ENCODE results near the gene PRMT2.
A peak's percentile ranks its signal among the peaks of the same experiment; 100 is the strongest.
"Not testable (repeated sequence)": the region's sequence is repeated elsewhere in the genome, so short reads cannot be mapped to it uniquely, and the experiment has no call there.

The PRMT2 gene

DNA sequence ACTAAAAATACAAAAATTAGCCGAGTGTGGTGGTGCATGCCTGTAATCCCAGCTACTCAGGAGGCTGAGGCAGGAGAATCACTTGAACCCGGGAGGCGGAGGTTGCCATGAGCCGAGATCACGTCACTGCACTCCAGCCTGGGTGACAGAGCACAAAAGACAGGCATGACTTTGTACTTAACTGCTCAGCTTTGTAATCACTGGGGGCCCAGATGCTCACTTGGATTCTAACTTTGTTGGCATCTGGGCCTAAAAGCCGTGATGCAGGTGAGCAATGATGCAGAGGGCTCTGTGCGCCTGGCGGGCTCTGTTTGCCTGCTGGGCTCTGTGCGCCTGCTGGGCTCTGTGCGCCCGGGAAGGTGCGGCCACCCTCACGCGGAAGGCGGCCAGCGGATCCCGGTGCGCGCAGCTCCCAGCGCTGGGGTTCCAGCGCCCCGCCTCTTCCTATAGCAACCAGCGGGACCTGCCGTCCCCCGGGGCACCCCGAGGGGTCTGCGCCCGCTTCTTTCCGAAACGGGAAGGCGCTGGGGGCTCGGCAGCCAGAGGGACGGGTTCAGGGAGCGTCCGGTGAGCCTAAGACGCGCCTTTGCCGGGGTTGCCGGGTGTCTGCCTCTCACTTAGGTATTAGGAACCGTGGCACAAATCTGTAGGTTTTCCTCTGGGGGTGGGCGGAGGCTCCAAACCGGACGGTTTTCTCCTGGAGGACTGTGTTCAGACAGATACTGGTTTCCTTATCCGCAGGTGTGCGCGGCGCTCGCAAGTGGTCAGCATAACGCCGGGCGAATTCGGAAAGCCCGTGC lies 31.7 kb downstream of the PRMT2 start:
- peak overlapping the region; percentile 60 for H3K4me3 ChIP-seq (replicated peaks; ENCODE audit: low read depth, low read length)
- TF ChIP-seq, protein P1, sequence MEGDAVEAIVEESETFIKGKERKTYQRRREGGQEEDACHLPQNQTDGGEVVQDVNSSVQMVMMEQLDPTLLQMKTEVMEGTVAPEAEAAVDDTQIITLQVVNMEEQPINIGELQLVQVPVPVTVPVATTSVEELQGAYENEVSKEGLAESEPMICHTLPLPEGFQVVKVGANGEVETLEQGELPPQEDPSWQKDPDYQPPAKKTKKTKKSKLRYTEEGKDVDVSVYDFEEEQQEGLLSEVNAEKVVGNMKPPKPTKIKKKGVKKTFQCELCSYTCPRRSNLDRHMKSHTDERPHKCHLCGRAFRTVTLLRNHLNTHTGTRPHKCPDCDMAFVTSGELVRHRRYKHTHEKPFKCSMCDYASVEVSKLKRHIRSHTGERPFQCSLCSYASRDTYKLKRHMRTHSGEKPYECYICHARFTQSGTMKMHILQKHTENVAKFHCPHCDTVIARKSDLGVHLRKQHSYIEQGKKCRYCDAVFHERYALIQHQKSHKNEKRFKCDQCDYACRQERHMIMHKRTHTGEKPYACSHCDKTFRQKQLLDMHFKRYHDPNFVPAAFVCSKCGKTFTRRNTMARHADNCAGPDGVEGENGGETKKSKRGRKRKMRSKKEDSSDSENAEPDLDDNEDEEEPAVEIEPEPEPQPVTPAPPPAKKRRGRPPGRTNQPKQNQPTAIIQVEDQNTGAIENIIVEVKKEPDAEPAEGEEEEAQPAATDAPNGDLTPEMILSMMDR (IDR thresholded peaks at IDR 0.05; ENCODE audit: low read length, missing control alignments) = no peak
- DNase-seq (ENCODE audit: low read depth) = peak; percentile 20

DNA sequence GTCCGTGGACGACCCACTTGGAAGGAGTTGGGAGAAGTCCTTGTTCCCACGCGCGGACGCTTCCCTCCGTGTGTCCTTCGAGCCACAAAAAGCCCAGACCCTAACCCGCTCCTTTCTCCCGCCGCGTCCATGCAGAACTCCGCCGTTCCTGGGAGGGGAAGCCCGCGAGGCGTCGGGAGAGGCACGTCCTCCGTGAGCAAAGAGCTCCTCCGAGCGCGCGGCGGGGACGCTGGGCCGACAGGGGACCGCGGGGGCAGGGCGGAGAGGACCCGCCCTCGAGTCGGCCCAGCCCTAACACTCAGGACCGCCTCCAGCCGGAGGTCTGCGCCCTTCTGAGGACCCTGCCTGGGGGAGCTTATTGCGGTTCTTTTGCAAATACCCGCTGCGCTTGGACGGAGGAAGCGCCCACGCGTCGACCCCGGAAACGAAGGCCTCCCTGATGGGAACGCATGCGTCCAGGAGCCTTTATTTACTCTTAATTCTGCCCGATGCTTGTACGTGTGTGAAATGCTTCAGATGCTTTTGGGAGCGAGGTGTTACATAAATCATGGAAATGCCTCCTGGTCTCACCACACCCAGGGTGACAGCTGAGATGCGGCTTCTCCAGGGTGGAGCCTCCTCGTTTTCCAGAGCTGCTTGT lies 32.4 kb downstream of the PRMT2 start:
- TF ChIP-seq, protein P1 (IDR thresholded peaks at IDR 0.05; ENCODE audit: low read length, missing control alignments) = no peak
- peak overlapping the region; percentile 60 for H3K4me3 ChIP-seq (replicated peaks; ENCODE audit: low read depth, low read length)
- peak; percentile 39 for DNase-seq (ENCODE audit: low read depth)

- DNase-seq (ENCODE audit: low read depth) = no peak
- TF ChIP-seq, protein P1 (IDR thresholded peaks at IDR 0.05; ENCODE audit: low read length, missing control alignments) = no peak
- peak overlapping the region; percentile 60 for H3K4me3 ChIP-seq (replicated peaks; ENCODE audit: low read depth, low read length)
Measured at GRCh38 chr21:46668381-46668780, 32.9 kb downstream of the PRMT2 start.

GRCh38 chr21:46668904-46669303 lies 33.4 kb downstream of the PRMT2 start:
- H3K4me3 ChIP-seq (replicated peaks; ENCODE audit: low read depth, low read length); DNase-seq (ENCODE audit: low read depth): not testable (repeated sequence)

GRCh38 chr21:46674430-46675007 lies 39.0 kb downstream of the PRMT2 start:
- TF ChIP-seq, protein P1 (IDR thresholded peaks at IDR 0.05; ENCODE audit: low read length, missing control alignments) = no peak
- no peak for DNase-seq (ENCODE audit: low read depth)
- no peak overlapping the region for H3K4me3 ChIP-seq (replicated peaks; ENCODE audit: low read depth, low read length)

GRCh38 chr21:46675595-46676280 lies 40.3 kb downstream of the PRMT2 start:
- DNase-seq (ENCODE audit: low read depth) = peak; percentile 8
- no peak overlapping the region for H3K4me3 ChIP-seq (replicated peaks; ENCODE audit: low read depth, low read length)
- TF ChIP-seq, protein P1 (IDR thresholded peaks at IDR 0.05; ENCODE audit: low read length, missing control alignments) = no peak

DNA sequence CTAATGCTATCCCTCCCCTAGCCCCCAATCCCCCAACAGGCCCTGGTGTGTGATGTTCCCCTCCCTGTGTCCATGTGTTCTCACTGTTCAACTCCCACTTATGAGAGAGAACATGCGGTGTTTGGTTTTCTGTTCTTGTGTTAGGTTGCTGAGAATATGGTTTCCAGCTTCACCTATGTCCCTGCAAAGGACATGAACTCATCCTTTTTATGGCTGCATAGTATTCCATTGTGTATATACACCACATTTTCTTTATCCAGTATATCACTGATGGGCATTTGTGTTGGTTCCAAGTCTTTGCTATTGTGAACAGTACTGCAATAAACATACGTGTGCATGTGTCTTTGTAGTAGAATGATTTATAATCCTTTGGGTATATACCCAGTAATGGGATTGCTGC lies 41.1 kb downstream of the PRMT2 start:
- H3K4me3 ChIP-seq (replicated peaks; ENCODE audit: low read depth, low read length); DNase-seq (ENCODE audit: low read depth): not testable (repeated sequence)

DNA sequence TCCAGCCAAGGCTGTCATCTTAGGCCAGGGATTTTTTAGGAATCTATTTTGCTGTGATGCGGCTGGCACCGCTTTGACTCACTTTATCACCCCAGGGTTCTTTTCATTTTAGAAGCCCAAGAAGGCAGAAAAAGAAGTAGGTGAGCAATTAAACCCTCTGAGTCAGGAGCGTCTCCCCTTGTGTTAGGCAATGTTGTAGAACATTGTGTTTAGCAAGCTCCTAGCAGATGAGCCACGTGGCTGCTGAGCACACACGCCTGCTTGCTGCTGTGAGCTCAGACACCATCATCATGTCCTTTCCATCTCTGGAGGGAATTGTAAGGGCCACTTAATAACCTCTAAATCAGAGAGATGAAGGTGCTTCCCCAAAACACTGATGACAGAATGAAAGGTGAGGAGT lies 46.1 kb downstream of the PRMT2 start:
- DNase-seq (ENCODE audit: low read depth) = peak; percentile 35
- not testable (repeated sequence) for H3K4me3 ChIP-seq (replicated peaks; ENCODE audit: low read depth, low read length)

GRCh38 chr21:46698652-46699051 lies 63.2 kb downstream of the PRMT2 start:
- DNase-seq (ENCODE audit: low read depth); H3K4me3 ChIP-seq (replicated peaks; ENCODE audit: low read depth, low read length): not testable (repeated sequence)

DNA sequence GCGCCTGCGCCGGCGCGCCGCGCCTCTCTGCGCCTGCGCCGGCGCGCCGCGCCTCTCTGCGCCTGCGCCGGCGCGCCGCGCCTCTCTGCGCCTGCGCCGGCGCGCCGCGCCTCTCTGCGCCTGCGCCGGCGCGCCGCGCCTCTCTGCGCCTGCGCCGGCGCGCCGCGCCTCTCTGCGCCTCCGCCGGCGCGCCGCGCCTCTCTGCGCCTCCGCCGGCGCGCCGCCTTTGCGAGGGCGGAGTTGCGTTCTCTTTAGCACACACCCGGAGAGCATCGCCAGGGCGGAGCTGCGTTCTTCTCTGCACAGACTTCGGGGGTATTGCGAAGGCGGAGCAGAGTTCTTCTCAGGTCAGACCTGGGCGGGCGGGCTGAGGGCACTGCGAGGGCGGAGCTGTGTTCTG lies 63.6 kb downstream of the PRMT2 start:
- DNase-seq (ENCODE audit: low read depth); H3K4me3 ChIP-seq (replicated peaks; ENCODE audit: low read depth, low read length): not testable (repeated sequence)
